Endothelial cell of umbilical vein (primary cell): Measurements from ENCODE around the gene POPDC3.

ENCODE experiments used
- CTCF ChIP-seq, 2 donors: IDR thresholded peaks; 1 replicate in 1 of 2; 2 replicates in 1 of 2; pipeline ENCODE4 v1.5.1; 2011; ENCODE audit warnings: low read length in 2 of 2, mild to moderate bottlenecking in 2 of 2, moderate library complexity in 2 of 2, control low read depth in 1 of 2, inconsistent platforms in 1 of 2, low read depth in 1 of 2; ENCODE audit not compliant: insufficient read depth in 1 of 2; ENCODE audit errors: extremely low read depth in 1 of 2
- JUN ChIP-seq: IDR thresholded peaks from 2 replicates; pipeline ENCODE4 v1.6.1; 2011; ENCODE audit warnings: borderline replicate concordance, low read depth; ENCODE audit not compliant: insufficient read length, insufficient read depth
- MAX ChIP-seq: IDR thresholded peaks from 2 replicates; pipeline ENCODE4 v1.6.1; 2011; ENCODE audit not compliant: insufficient read depth, insufficient read length
- POLR2A ChIP-seq: IDR thresholded peaks from 2 replicates; pipeline ENCODE4 v1.6.1; 2012; ENCODE audit warnings: low read depth, mild to moderate bottlenecking, control low read depth, low read length
- POLR2AphosphoS5 ChIP-seq: IDR thresholded peaks from 2 replicates; pipeline ENCODE4 v1.6.1; 2012; ENCODE audit warnings: low read depth, mild to moderate bottlenecking, control low read depth, low read length, moderate library complexity; ENCODE audit not compliant: insufficient read depth

- TF ChIP-seq JUN (no peak), POLR2AphosphoS5 (no peak), CTCF (IDR thresholded peaks at IDR 0.05; ENCODE audit: extremely low read depth in 1 of 2, insufficient read depth in 1 of 2, low read depth in 1 of 2, low read length in 2 of 2) (no peak), MAX (no peak), POLR2A (no peak)
Measured at GRCh38 chr6:105194106-105194505, 14.3 kb upstream of the POPDC3 start.
